ENCODE data around the gene FKBP5.

Gene FKBP5

GRCh38 chr6:35651244-35651643 lies 37.5 kb downstream of the FKBP5 start:
- DNase-seq = no peak

GRCh38 chr6:35650015-35650414 lies 38.7 kb downstream of the FKBP5 start:
- DNase-seq = no peak

DNA sequence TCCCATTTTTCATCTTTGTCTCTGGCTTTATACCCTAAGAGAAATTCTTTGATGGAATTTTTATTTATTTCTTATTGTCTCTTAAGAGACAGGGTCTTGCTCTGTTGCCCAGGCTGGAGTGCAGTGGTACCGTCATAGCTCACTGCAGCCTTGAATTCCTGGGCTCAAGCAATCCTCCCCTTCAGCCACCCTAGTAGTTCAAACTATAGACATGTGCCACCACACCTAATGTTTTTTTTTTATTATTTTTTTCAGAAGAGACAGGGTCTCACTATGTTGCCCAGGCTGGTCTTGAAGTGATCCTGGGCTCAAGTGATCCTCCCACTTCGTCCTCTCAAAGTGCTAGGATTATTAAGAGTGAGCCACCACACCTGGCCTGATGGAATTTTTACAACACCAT lies 40.5 kb downstream of the FKBP5 start:
- DNase-seq = no peak

- DNase-seq = no peak
Observed at GRCh38 chr6:35647400-35647799, 41.3 kb downstream of the FKBP5 start.

DNA sequence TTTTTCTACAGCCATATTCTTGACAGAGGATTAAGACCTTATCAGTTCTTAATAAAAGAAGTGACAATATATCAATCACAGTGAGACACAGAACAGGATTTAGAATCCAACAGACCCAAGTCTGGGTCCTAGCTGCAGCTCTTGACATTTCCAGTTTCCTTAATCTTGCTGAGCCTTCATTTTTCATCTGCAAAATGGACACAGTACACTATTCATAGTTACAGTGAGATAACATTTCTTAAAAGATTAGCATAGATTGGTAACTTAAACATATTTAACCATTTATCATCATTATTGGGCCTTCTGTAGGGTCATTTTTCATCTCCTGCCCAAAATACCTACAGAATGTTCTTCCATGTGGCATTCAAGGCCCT lies 45.6 kb downstream of the FKBP5 start:
- no peak for DNase-seq

GRCh38 chr6:35642471-35643161 lies 46.1 kb downstream of the FKBP5 start:
- DNase-seq = no peak

DNA sequence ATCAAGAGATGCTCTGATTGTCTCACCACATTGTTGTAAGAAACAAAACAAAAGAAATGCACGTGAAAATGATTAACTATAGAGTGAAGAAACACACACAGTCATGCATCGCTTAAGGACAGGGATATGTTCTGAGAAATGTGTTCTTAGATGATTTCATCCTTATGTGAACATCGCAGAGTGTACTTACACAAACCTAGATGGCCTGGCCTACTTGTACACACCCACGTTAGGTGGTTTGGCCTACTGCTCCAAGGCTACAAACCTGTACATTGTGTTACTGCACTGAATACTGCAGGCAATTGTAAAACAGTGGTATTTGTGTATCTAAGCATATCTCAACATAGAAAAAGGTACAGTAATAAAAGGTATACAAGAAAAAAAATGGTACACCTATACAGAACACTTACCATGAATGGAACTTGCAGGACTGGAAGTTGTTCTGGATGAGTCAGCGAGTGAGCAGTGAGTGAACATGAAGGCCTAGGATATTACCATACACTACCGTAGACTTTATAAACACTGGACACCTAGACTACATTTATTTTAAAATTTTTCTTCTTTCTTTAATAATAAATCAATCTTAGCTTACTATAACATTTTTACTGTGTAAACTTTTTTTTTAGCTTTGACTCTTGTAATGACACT lies 48.6 kb downstream of the FKBP5 start:
- no peak for DNase-seq

DNA sequence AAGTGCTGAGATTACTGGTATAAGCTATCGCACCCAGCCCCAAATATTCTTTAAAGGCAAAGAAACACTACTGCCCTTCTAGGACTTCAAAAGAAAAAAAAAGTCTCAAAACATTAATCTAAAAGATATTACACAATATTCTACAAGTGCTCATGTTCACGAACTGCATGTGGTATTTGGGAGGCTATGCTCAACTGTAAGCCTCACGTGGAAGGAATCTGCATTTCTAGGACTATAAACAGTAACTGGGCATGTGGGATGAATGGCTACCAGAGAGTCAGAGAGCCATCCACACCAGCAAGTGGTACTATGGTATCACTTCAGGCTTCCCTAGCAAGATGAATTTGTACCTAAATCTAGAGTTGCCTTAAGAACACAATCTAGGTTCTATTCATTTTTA lies 50.0 kb downstream of the FKBP5 start:
- DNase-seq = no peak

GRCh38 chr6:35637911-35638310 lies 50.8 kb downstream of the FKBP5 start:
- no peak for DNase-seq

GRCh38 chr6:35635601-35636597 lies 52.8 kb downstream of the FKBP5 start:
- DNase-seq = no peak

GRCh38 chr6:35634316-35634715 lies 54.4 kb downstream of the FKBP5 start:
- DNase-seq = peak; percentile 27

DNA sequence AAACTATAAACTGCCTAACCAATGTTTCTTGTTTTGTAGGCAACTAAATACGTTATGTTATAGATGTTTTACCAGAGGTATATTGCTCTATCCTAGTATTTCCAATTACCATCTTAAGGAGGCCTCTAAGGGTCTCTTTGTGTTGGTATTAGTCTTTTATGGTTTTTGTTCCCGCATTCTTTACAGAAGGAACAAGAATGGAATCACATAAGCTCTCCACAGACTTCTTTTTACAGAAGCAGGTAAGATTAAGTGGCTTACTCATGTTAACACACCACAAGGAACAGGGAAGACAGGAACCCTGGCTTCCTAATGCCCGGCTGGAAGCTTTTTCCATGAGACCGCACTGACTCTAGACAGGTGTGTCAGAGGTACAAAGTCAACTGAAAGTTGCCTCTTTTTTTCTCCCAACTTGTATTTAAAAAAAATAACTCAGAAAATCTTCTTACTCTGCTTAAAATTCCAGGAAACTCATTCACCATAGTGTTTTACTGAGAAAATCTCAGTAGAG lies 55.1 kb downstream of the FKBP5 start:
- no peak for DNase-seq

DNA sequence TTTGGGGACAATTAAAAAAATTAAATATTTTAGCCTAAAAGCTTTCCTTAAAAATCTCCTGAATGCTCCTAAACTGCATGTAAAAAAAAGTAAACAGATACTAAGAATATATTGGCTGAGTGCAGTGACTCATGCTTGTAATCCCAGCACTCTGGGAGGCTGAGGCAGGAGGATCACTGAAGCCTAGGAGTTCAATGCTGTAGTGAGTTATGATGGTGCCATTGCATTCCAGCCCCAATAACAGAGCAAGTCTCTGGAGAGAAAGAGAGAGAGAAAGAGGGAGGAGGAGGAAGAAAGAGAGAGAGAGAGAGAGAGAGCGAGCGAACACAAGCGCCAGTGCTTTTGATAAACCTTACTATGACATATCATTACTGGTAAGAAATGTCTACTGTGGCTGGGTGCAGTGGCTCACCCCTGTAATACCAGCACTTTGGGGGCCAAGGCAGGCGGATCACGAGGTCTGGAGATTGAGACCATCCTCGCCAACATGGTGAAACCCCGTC lies 58.8 kb downstream of the FKBP5 start:
- no peak for DNase-seq

- DNase-seq = no peak
Observed at GRCh38 chr6:35626401-35626800, 62.3 kb downstream of the FKBP5 start.

DNA sequence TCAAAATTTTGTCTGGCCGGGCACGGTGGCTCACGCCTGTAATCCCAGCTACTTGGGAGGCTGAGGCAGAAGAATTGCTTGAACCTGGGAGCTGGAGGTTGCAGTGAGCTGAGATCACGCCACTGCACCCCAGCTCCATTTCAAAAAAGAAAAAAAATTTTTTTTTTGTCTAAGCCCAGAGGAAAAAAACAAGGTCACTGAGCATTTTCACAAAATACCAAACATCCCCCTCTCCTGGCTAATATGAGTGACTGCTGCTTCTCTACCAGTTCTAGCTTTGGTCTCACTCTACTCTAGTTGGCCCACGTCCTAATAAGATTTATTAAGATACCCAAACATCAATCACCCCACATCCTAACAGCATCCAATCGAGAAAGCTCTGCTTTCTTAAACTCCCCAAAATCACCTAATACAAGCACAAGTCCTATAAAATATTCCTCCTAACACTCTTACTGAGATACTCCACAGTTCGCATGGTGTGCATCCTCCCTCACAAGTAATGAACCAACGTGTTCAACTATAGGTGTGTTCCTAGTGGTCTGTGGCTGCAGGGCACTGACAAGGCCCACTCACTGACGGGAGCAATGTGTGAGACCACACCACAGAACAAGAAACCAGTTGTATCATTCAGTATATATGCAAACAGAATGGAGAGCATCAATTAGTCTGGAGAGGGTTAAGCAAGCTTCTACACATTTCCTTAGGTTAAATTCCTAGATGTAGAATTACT lies 64.2 kb downstream of the FKBP5 start:
- no peak for DNase-seq

GRCh38 chr6:35622283-35622682 lies 66.4 kb downstream of the FKBP5 start:
- DNase-seq = no peak

DNA sequence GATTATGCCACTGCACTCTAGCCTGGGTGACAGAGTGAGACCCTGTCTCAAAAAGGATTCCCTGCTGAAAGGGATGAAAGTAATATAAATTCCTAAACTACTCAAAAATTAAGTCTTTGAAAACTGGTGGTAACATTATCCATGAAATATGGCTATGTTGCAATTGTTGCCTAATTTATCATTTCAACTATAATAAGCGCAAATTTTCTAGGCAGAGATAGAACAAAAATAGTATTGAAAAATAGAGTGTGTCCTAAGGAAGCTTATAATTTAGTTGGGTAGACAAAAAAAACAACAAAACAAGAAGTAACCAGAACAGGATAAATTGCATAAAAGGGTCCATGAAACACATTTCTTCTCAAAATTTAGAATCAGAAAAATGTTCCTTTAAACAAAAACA lies 68.0 kb downstream of the FKBP5 start:
- DNase-seq = no peak

GRCh38 chr6:35613762-35614161 lies 75.0 kb downstream of the FKBP5 start:
- DNase-seq = no peak

GRCh38 chr6:35611240-35611639 lies 77.5 kb downstream of the FKBP5 start:
- DNase-seq = no peak

GRCh38 chr6:35610830-35611229 lies 77.9 kb downstream of the FKBP5 start:
- no peak for DNase-seq

DNA sequence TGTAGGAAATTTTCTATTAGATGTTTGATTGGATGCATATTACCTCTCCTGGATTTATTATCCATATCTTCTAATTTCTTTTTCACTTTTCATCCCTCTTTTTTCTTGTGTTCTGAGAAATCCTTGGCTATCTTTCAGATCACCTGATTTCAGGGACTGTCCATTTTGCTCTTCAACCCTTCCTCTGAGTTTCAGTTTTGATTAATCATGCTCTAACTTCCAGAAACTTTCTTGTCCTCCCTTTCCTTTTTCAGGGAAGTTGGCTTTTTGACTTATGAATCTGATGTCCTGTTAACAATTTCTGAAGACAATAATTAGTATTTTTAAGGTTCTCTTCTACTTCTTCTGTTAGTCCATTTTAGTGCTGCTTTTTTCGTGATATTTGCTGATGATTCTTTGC lies 79.1 kb downstream of the FKBP5 start:
- no peak for DNase-seq

GRCh38 chr6:35607517-35608233 lies 81.0 kb downstream of the FKBP5 start:
- DNase-seq = no peak

Measured in NCI-H69 (cell line).